HG03095 (cell line): ENCODE measurements around the gene MYO1F.
"Not testable (repeated sequence)": the region's sequence is repeated elsewhere in the genome, so short reads cannot be mapped to it uniquely, and the experiment has no call there.

Source experiments
- ATAC-seq: cut with Tn5 transposase; IDR thresholded peaks from one replicate; pipeline ENCODE4 v1.9.1; 2021; ENCODE audit warnings: moderate library complexity; ENCODE audit not compliant: unreplicated experiment

Gene MYO1F

DNA sequence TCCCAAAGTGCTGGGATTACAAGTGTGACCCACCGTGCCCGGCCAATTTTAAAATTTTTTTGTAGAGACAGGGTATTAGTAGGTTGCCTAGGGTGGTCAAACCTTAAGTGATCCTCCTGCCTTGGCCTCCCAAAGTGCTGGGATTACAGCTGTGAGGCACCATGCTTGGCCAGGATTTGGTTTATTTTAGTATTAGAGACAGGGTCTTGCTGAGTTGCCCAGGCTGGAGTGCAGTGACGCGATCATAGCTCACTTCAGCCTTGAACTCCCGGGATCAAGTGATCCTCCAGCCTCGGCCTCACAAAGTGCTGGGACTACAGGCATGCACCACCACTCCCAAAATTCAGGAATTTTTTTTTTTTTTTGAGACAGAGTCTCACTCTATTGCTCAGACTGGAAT lies 57.9 kb downstream of the MYO1F start:
- ATAC-seq, result no peak

DNA sequence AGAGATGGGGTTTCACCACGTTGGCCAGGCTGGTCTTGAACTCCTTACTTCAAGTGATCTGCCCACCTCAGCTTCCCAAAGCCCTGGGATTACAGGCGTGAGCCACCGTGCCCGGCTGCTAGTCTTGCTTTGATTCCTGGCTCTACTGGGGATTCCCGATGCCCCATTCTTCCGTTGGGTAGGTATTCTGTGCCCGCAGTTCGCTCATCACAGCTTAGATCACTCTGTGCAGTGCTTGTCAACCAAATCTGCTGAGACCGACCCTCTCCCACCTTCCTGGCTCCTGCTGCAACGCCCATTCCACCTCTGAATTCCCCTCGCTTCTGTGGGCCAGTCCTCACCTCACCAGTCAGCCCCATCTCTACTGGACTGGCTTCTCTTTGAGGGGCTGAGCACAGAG lies 58.7 kb downstream of the MYO1F start:
- ATAC-seq, result no peak

DNA sequence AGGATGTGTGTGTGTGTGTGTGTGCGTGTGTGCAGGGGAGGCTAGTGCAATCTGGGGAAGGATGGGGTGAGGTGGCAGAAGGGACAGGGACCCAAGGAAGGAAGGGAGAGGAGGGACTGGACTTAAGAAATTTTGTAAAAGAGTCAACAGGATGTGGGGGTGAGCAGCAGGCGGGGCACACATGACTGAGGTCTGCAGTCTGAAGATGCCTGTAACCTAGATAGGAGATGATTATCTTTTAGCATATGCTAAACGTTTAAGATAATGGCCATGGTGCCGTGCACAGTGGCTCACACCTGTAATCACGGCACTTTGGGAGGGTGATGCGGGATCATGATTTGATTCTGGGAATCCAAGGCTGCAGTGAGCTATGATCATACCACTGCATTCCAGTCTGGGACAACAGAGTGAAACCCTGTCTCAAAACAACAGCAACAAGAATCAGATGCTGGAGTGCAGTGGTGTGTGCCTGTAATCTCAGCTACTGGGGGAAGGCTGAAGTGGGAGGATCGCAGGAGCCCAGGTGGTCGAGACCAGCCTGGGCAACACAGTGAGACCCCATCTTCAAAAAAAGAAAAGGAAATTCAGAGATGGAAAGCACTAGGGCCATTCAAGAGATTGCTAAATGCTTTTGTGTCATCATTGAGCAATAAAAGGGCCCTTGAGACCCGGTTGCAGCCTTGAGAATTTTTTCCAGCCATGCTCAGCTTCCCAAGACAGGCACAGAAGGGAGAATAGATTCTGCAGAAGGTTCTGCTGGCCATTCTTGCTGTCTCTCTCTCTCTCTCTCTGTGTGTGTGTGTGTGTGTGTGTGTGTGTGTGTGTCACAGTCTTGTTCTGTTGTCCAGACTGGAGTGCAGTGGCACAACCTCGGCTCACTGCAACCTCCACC lies 59.4 kb downstream of the MYO1F start:
- no peak for ATAC-seq

DNA sequence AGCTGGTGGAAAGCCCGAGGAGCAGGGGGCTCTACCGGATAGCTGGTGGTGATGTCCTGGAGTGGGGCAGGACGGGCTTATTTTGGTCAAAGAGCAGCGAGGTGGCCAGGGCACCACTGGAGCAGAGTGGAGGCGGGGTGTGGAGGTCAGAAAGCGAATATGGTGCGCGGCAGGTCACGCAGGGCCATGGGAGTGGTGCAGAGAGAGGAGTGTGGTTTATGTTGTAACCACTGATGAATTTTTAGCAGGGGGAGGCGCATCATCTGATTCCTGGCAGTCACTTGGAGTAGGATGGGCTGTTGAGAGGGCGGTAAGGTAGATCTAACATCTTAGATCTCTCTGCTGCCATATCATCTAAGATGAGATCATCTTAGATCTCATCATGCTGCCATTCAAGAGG lies 61.9 kb downstream of the MYO1F start:
- ATAC-seq, result no peak

DNA sequence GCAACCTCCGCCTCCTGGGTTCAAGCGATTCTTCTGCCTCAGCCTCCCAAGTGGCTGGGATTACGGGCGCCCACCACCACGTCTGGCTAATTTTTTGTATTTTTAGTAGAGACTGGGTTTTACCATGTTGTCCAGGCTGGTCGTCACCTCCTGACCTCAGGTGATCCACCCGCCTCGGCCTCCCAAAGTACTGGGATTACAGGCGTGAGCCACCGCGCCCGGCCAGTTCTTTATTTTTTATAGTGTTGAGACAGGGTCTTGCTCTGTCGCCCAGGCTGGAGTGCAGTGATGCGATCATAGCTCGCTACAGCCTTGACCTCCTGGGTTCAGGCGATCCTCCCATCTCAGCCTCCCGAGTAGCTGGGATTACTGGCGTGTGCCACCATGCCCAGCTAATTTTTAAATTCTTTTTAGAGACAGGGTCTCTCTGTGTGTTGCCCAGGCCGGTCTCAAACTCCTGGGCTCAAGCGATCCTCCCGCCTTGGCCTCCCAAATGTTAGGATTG lies 62.7 kb downstream of the MYO1F start:
- not testable (repeated sequence) for ATAC-seq

DNA sequence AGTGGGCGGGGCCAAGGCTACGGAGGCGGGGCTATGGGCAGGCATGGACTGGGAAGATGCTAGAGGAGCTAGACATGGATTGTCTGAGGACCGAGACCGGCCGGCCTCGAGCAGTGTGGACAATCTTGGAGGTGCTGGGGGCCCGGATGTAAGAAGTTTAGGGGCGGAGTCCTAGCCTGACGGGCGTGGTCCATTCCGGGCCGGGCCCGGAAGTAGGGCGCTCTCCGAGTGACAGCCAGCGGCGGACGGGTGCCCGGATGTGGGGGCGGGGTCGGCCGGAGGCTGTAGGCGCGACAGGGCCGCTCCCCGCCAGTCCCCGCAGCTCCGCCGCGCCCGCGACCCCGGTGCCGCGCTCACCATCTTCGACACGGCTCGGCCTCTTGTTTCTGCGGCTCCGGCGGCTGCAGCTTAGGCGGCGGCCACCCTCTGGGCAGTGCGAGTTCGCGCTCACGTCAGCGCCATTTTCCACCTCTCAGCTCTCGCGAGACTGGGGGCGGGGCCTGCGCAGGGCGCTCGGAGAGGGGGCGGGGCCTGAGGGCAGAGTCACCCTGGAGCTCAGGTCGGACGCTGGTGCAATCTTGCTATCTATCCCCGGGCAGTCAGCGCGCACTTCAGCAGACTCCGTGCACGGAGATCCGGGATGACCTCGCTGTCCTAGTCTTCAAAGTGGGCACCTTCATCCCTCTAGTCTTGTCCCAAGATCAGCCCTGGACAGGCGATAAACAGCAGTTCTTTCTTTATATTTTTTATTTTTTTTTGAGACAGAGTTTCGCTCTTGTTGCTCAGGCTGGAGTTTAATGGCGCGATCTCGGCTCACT lies 63.3 kb downstream of the MYO1F start, which contains the start of gene ZNF414:
Gene ZNF414, minus strand, starts transcription at position 481 of the 818 bp plus-strand sequence. Its CDS starts 121 bp downstream, at position 360.
- ATAC-seq, result peak; percentile 74

DNA sequence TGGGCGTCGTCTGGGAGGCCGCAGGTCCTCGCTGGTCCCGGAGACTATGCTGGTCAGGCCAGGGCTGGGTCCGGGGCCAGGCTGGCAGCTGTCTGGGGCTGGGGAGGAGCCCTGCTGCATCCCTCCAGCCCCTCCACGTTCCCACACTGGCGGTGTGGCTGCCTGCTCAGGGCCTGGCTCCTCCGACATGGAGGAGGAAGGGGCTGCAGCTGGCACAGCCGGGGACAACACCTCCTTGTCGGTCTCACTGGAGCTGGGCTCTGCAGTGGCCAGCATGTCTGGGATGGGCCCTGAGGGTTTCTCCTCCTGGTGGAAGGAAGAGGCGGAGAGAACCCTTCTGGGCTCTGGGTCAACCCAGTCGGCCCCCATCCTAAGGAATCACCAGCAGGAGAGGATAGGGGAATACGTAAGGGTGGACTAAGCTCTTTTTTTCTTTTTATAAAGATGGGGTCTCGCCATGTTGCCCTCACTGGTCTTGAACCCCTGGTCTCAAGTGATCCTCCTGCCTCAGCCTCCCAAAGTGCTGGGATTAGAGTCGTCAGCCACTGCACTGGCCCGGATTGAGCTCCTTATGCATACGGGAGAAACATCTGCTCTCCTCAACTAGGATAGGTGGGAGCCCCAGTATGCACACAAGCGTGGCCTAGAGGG lies 64.1 kb downstream of the MYO1F start:
- ATAC-seq, result no peak

DNA sequence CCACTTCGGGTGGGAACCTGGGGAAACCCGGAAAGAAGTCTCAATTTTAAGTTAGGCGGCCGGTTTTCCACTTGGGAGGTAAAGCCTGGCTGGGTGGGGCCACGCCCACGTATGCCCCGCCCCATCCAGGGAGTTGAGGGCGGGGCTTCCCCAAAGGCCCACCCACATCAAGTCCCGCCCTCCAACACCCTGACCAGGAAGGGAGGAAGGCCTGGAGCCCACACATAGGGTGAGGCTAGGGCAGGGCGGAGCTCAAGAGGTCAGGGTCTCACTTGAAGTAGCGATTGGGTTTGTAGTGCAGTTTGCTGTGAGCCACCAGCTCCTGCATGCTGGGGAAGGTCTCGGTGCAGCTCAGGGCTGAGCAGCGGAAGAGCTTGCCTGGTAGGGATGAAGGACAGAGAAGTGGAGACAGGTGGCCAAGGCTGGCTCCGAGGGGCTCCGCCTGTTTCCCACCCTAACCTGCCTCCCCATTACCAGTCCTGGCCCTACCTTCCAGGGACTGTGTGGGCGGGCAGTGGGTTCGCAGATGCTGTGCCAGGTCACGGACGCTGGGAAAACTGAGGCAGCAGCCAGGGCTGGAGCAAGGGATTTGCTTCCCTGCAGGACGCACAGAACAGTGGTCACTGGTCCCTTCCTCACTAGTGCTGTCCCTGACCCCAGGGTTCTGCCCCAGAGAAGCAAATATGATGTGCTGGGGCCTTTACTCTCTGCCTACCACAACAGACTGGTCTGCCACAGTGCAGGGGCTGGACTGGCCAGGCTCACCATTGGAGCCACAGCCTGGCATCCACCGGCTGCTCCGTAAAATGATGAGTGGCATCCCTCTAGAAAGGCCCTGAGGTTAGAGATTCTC lies 64.9 kb downstream of the MYO1F start:
- no peak for ATAC-seq

DNA sequence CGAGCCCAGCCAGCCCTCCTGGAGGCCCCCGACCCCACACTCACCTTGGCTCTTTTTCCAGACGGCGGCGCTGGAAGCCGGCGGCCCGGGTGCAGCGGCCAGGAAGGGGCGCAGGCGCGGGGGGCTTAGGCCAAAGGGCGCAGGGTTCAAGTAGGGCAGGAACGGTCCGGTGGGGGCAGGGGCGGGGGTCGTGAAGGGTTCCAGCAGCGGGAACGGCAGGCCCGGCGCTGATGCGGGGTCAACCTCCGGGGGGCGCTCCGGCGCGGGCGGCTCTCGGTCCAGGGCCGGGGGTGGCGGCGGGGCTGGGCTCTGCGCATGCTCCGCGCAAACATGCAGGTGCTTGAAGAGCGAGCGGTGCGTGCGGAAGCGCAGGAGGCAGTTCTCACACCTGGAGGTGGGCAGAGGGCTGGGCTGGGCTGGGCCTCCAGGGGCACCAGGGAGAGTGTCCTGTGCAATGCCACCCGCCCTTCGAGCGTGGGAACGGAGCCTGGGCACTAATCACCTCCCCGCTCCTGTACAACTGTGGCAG lies 65.6 kb downstream of the MYO1F start:
- no peak for ATAC-seq

DNA sequence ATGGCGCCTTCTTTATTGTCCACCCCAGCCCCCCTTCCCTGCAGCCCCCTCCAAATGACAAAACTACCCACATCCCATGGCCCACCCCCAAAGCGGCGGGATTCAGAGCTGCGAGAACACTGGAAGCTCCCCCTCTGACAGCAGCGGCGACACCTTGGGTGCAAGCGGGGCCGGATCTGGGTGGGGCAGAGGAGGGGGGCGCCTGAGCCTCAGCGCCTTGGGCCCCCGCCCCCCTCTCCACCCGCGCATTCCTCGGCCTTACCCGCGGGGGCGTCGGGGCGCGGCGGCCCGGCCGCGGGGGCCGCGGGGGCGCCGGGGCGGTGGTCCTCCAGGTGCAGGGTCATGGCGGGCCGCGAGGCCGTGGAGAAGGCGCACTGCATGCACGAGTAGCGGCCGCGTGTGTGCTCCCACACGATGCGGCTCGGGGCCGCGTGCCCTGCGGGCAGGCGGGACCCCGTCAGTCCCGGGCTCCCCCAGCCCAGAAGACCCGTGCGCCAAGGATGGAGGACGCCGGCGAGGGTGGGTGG lies 66.6 kb downstream of the MYO1F start:
- no peak for ATAC-seq

DNA sequence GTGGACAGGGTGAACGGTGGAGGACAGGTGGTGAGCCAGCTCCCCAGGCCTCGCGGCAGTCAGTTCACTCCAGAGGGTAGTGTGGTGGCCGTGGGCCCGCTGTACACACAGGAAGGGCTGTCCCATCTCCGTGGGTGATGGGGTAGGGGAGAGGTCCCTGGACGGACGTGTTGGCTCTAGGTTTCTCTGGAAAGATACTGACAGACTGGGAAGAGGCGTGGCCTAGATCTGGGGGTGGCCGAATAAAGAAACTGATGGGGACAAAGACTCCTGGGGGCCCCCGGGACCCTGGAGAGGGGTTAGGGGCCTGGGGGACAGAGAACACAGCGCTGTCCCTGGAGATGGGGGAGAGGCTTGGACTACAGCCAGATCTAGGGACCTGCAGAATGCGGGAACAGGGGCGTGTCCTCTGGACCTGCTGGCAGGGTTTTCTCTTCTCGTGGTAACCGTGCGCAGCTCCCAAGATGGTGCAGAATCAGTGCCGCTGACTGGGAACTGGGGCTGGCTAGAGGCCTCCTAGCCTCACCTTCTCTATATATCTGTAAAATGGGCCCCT lies 70.8 kb downstream of the MYO1F start:
- no peak for ATAC-seq

DNA sequence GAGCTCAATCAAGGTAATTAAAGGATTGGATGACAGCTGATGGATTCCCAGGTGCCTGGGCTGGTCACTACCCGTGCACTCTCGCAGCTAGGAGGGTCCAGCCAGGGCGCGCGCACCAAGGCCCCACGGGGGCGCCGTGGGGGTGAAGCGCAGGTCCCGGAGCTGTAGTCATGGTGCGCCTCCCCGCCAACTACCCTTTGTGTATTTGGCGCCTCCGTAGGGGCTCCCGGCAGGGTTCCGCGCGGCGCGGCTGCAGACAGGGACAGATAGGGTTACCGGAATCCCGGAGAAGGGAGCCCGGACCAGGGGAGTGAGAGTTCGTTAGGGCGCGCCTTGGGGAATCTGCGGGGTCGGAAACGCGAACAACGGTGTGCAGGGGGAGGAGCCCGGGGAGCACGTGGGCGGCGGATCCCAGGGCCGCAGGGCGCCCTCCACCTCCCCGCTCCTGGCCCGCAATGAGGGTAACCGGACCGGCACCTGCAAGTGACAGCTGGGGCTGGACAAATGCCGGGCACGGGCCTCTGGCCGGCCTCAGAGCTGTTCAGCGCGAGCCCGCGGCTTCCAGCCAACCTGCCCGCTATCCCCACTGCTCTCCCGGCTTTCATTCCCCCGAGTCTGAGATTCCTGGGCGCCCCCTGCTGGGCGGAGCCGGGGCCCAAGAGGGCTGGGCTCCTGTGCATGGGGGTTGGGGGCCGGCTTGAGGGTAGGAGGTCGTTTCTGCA lies 71.4 kb downstream of the MYO1F start:
- no peak for ATAC-seq

DNA sequence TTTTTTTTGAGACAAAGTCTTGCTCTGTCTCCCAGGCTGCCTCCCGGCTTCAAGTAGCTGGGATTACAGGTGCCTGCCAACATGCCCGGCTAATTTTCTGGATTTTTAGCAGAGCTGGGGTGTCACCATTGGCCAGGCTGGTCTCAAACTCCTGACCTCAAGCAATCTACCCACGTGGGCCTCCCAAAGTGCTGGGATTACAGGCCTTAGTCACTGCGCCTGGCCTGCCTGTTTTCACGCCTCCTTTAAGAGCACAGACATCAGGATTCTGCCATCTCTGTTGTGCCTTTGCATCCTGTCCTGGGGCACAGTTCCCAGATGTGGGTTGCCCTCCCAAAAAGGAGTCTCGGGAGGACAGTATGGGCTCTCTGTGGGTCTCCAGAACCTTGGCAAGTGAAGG lies 72.3 kb downstream of the MYO1F start:
- ATAC-seq, result no peak

DNA sequence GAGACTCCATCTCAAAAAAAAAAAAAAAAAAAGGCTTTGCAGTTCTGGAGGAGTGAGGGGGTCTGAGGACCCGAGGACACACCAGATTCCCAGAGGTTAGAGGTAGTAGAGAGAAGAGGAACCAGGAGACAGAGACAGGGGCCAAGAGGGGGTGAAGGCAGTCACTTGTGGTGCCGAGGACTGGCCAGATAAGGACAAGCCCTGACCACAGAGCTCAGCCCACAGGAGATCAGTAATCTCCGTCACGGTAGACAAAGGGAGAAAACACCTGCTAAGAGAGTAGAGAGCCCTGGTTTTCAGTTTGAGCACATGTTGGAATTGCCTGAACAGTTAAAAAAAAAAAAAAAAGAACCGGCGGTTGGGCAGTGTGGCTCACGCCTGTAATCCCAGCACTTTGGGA lies 73.1 kb downstream of the MYO1F start:
- no peak for ATAC-seq

DNA sequence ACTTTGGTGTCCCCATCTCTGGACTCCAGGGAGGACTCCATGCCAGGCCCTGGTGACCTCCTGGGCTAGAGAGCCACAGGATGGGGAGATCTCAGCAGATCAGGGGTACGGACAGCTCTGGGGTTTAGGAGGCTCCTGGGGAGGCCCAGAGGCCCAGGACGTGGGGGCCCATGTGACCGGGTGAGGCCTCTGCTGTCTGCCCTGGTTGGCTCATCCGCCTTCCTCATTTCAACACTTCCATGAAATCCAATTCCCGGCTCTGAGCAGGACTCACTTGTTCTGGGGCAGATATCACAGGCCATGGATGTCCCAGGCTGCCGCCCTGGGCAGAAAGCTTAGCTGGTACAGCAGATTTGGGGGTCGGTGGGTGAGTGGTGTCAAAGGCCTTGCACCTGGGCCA lies 73.7 kb downstream of the MYO1F start:
- no peak for ATAC-seq

DNA sequence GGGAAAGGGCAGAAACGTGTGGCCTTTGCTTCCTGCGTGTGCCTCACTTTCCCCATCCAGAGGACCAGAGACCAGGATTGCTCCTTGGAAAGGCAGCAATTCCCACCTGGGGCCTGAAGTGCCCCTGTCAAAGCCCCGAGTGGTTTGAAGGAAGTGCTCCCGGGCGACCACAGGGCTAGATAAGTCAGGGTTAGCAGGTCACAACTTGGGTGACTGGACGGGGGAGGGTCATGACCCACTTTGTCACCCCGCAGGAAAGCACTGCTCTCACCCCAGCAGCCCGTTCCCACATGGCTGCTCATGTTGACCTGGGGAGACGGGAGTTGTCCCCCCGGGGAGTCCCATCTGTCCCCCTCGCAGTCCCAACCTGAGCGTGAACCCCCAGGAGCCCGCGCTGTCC lies 75.3 kb downstream of the MYO1F start:
- ATAC-seq, result no peak

DNA sequence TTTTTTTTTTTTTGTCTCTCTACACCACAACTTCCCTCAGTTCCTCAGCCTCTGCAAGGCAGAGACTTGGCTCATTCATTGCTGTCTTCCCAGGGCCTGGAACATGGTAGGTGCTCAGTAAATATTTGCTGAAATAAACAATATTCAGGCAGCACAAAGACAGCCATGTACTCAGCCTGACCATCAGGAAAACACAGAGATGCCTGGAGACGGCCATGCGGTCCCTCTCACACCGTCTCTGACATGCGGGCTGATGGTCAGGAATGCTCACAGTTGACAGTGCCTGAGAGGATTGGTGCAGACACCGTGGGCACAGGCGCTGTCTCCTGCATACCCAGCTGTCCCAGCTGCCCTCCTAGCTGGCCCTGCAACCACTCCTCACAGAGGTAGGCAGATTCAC lies 75.7 kb downstream of the MYO1F start:
- no peak for ATAC-seq

DNA sequence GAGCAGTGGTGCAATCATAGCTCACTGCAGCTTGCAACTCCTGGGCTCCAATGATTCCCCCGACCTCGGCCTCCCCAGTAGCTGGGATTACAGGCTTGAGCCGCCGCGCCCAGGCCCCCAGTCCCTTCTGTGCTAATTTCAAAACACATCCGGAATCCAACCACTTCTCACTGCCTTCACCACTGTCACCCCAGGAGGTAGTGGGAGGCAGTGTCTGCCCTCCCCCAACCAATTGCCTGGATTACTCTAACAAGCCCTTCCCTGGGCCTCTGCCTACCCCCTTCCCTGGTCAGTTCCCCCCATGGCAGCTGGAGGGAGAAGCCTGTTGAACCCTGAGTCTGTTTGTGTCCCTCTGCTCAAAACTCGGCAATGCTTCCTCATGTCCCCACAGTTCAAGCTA lies 77.1 kb downstream of the MYO1F start:
- ATAC-seq, result no peak
